OCI-LY1 (cell line): ENCODE results near the gene NXN.
"Not testable (repeated sequence)": the region's sequence is repeated elsewhere in the genome, so short reads cannot be mapped to it uniquely, and the experiment has no call there.

Source experiments
- EZH2 ChIP-seq: fragments of 200-600 bp; sonication (generic), shearing (Covaris generic); IDR thresholded peaks from 2 replicates; pipeline ENCODE4 v1.8.0; 2017; ENCODE audit warnings: borderline replicate concordance, mixed run types, mild to moderate bottlenecking, antibody characterized with exemption, low read length, moderate library complexity, mixed read lengths
- TF ChIP-seq, protein P1 (sequence below): fragments of 200-600 bp; sonication (generic), shearing (Covaris generic); IDR thresholded peaks from 2 replicates; pipeline ENCODE4 v1.5.1; 2017; ENCODE audit warnings: mild to moderate bottlenecking, antibody characterized with exemption, low read length, moderate library complexity, mixed read lengths

- TF ChIP-seq, protein P1, sequence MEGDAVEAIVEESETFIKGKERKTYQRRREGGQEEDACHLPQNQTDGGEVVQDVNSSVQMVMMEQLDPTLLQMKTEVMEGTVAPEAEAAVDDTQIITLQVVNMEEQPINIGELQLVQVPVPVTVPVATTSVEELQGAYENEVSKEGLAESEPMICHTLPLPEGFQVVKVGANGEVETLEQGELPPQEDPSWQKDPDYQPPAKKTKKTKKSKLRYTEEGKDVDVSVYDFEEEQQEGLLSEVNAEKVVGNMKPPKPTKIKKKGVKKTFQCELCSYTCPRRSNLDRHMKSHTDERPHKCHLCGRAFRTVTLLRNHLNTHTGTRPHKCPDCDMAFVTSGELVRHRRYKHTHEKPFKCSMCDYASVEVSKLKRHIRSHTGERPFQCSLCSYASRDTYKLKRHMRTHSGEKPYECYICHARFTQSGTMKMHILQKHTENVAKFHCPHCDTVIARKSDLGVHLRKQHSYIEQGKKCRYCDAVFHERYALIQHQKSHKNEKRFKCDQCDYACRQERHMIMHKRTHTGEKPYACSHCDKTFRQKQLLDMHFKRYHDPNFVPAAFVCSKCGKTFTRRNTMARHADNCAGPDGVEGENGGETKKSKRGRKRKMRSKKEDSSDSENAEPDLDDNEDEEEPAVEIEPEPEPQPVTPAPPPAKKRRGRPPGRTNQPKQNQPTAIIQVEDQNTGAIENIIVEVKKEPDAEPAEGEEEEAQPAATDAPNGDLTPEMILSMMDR = not testable (repeated sequence)
- not testable (repeated sequence) for TF ChIP-seq EZH2
Observed at GRCh38 chr17:829614-830013, 150.0 kb downstream of the NXN start.
